ENCODE results near the gene CSF3.

The CSF3 gene

DNA sequence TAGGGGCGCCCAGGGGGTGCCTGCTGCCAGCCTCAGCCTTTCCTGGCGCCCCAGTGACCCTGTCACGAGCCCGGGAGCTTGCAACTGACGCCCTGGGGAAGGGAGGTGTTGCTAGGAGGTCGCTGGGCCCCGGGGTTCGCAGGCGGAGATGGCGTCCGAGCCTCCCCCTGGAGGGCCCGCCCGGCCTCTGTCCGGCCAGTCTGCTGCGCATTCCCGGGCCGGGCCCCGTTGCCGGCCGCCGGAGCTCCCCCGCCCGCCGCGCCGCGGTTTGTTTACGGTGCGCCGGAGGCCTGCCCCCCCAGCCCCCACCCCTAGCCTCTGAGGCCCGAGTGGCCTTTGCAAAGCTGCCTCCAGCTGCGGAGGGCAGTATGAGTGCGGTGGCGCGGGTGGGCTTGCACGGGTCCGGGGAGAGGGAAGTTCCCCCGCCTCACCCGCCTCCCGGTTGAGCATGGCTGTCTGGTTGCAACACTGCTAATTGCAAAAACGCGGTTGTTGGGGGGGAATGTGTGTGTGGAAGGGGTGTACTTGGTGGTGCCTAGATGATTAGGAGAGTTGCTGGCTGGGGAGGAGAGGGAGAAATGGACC, 48.0 kb downstream of the CSF3 start:
- no peak for DNase-seq

DNA sequence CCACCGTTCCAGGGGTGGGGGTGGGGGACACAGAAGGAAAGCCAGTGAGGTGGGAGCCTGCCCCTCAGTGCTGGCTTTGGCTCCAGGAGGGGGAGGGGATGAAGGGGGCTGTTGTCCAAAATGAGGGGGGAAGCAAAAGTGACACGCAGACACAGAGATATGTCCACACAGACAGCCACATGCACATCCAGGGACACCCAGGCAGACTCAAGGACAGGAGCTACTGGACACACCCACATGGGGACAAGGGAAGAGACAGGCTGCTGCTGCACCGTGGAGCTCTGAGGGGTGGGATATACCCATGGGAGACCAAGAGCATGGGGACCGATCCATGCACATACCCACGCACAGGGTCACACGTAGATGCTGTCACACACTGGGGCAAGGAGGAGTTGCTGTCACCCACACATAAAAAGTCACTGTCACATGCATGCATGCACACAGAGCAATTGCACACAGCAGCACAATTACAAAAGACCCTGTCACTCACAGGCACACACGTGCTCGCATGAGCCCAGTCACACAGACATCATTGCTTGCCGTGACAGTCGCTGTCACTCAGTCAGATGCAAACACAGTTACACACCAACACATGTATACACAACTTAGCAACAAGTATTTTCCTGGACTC, 48.8 kb downstream of the CSF3 start:
- peak in 1 of 2 donors; percentile 13 for DNase-seq

DNA sequence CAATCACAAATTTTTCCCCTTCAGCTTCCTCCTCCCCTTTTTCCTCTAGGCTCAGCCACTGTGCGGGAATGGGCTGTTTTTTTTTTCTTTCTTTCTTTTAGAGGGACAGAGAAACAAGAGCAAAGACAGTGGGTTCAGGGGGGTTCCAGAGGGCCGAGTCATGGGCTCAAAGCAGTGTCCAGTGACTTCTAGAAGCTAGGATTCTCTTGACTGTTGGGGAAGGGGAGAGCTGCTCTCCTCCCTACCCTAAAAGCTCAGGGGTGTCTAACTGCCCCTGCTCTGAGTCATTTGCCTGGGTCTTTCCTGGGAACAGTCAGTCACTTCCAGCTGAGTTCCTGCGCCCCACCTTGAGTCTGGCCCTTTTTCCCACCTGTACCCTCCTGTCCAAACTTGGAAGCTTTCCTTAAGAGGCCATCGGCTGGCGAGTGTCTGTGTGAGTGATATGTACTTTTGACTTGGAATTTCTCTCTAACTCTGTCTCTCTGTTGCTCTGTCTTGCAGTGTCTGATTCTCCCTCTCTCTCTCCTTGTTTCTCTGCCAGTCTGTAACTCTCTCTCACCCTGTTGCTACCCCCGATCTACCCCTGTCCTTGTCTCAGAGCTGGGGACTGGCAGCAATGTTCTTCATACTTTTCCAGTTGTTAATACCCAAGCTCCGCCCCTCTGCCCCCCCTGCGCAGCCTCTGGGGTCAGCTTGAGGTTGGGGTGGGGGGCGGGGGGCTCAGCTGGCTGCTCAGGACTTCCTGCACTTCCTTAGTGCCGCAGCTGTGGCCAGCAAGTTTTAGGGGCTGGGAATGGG, 49.9 kb downstream of the CSF3 start:
- no peak for DNase-seq

DNA sequence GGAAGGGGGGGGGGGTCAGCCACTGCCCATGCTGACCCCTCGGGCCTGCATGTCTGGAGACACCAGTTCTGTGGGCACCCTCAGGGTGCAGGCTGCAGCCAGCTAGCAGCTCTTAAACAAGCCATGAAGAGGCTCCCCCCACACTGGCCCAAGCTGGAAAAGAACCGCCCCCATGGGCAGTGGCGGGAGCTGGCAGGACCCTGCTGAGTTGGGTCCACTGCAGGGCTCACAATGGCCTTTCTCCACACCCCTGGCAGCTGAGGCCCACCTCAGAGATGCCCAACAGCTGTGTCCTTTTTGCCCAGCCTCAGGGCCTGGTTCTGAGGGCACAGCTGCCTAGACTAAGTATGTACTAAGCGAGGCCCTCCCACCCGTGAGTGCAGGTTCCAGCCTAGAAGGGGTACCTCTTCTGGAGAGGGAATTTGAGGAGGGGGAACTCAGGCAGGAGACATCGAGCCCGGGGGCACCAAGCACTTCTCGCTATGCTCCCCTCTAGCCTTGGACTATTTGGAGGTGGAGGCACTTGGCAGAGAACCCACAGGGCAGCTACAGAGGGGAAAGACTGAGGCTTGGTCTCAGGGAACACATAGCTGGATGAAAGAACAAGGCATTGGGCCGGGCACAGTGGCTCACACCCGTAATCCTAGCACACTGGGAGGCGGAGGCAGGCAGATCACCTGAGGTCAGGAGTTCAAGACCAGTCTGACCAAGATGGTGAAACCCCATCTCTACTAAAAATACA, 50.7 kb downstream of the CSF3 start:
- no peak for DNase-seq
